ENCODE data around the gene PLEKHA1.

PLEKHA1 gene

DNA sequence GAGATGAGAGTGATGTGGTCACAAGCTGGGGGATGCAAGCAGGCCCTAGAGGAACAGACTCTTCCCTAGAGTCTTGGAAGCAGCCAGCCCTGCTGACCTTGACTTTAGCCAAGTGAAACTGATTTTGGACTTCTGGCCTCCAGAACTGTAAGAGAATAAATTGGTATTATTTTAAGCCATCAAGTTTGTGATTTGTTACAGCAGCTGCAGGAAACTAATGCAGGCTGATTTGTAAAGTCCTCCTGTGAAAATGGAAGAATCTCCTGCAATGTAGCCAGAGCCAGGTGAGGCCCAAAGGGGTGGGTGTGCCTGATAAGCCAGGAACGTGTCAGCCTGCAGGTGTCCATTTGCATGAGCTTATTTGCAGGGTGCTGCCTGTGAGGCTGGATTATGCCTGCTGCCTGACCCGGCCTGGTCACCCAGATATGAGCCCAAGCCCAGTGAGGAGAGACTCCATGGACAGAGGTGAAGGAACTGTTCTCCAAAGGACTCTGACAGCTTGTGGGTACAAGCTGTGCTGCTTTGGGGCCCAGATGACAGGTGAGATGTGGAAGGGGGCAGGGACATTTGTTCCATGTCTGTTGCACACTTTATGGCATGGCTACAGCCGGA is 24.6 kb upstream of the PLEKHA1 start:
- POLR2A ChIA-PET = no interaction called here
- no peak overlapping the region for H3K4me3 ChIP-seq (ENCODE audit: low read depth, low read length)
- CTCF ChIA-PET = interaction anchor here (1.5 kb wide), 1 partner anchor 12 kb away, joined by 3 read pairs; no protein-coding TSS in a partner anchor
- TF ChIP-seq, protein P1, sequence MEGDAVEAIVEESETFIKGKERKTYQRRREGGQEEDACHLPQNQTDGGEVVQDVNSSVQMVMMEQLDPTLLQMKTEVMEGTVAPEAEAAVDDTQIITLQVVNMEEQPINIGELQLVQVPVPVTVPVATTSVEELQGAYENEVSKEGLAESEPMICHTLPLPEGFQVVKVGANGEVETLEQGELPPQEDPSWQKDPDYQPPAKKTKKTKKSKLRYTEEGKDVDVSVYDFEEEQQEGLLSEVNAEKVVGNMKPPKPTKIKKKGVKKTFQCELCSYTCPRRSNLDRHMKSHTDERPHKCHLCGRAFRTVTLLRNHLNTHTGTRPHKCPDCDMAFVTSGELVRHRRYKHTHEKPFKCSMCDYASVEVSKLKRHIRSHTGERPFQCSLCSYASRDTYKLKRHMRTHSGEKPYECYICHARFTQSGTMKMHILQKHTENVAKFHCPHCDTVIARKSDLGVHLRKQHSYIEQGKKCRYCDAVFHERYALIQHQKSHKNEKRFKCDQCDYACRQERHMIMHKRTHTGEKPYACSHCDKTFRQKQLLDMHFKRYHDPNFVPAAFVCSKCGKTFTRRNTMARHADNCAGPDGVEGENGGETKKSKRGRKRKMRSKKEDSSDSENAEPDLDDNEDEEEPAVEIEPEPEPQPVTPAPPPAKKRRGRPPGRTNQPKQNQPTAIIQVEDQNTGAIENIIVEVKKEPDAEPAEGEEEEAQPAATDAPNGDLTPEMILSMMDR (IDR thresholded peaks at IDR 0.05; ENCODE audit: insufficient read depth, low read length, missing control alignments) = no peak
- DNase-seq (ENCODE audit: low read depth, low spot score) = no peak

DNA sequence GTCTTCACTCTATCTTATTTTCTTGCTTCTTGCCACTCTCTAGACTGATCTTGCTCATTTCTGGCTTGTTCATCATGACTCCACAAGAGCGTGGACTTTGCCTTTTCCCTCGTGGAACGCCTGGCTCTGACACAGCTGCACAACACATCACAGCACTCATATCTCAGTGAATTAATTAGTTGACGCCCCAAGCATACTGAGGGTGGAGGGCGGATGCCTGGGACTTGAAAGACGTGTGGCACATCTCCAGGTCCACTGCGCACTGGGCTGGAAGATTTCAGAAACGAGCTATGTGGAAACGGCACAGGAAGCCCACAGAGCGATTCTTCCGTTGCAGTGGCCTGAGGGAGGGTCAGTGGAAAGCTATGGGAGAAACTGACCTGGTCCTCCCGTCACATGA is 23.6 kb upstream of the PLEKHA1 start:
- H3K4me3 ChIP-seq (ENCODE audit: low read depth, low read length) = no peak overlapping the region
- no peak for DNase-seq (ENCODE audit: low read depth, low spot score)
- ChIA-PET CTCF (interaction anchor here (0.8 to 2.6 kb wide), 3 partner anchors 8 to 215 kb away, joined by 3 to 12 read pairs (median 3); no protein-coding TSS in a partner anchor), POLR2A (no interaction called here)
- TF ChIP-seq, protein P1 (IDR thresholded peaks at IDR 0.05; ENCODE audit: insufficient read depth, low read length, missing control alignments) = no peak

DNA sequence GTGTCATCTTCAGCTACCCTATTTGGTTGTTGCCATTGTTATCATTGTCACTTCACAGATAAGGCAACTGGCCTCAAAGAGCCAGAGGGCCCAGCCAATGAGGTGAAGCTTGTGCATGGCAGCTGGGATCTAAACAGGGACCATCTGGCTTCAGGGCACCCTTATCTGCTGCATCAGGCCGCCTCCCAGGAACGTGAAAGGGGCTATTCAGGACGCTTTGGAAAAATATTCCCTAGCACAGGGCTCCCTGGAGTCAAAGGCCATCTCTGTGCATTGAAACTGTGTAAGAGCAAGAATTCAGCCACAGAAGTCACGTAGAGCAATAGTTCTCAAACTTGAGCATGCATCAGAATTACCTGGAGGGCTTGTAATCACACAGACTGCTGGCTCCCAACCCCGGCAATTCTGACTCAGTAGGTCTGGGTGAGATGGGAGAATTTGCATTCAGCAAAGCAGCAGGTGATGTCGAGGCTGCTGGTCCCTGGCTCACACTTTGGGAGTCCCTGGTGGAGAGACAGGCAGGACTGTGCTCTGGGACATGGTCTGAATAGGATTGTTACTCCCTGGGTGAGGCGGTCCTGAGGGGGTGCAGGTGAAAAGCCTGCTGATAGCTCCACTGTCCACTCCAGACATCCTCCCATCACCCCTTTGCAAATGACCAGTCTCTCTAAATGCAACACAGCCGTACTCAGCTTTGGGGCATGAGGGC is 21.5 kb upstream of the PLEKHA1 start:
- CTCF ChIA-PET = interaction anchor here (0.7 to 2.6 kb wide), 7 partner anchors 9 to 213 kb away, joined by 3 to 12 read pairs (median 5); no protein-coding TSS in a partner anchor

DNA sequence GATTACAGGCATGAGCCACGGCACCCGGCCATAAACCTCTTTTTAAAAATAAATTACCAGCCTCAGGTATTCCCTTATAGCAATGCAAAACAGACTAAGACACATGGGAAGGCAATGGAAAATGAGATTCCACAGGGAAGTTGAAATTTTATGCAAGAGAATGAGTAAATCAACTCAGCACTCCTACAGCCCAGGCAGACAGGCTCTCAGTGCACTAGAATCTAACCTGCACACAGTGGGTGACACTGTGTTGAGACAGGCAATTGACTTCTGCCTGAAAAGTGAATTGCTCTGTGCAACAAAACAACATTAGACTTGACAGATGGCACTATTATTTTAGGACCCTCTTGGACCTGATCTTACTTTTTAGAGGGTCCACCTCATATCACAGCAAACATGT is 20.1 kb upstream of the PLEKHA1 start:
- DNase-seq (ENCODE audit: low read depth, low spot score) = no peak
- ChIA-PET POLR2A (no interaction called here), CTCF (interaction anchor here (0.6 to 1.3 kb wide), 2 partner anchors 11 to 12 kb away, joined by 3 to 5 read pairs; no protein-coding TSS in a partner anchor)
- H3K4me3 ChIP-seq (ENCODE audit: low read depth, low read length) = no peak overlapping the region
- TF ChIP-seq, protein P1 (IDR thresholded peaks at IDR 0.05; ENCODE audit: insufficient read depth, low read length, missing control alignments) = no peak

More for the DNA sequence above, 21.5 kb upstream of the PLEKHA1 start:
- DNase-seq (ENCODE audit: low read depth, low spot score) = no peak
- H3K4me3 ChIP-seq (ENCODE audit: low read depth, low read length) = no peak overlapping the region
- TF ChIP-seq, protein P1 (IDR thresholded peaks at IDR 0.05; ENCODE audit: insufficient read depth, low read length, missing control alignments) = no peak
- POLR2A ChIA-PET = no interaction called here

DNA sequence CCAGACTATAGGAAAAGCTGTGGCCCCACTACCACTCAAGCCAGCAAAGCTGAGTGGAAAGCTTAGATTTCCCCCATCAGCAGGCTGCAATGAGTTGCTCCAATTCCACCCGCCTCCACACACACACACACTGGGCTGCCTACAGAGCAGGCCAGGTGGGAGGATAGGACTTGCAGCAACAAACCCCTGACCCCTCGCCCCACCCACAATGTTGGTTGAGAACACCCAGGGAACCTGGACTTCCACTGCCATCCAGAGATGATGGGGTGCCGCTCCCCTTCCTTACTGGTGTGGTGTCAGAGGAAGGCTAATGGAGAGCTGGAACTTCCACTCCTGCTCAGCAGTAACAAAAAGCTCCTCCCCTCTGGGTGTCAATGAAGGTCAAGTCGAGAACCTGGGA is 16.8 kb upstream of the PLEKHA1 start:
- CTCF ChIA-PET = interaction anchor here (0.8 to 4.8 kb wide), 3 partner anchors 11 to 77 kb away, joined by 3 to 20 read pairs (median 3); no protein-coding TSS in a partner anchor

More for the DNA sequence above, 16.8 kb upstream of the PLEKHA1 start:
- no peak overlapping the region for H3K4me3 ChIP-seq (ENCODE audit: low read depth, low read length)
- TF ChIP-seq, protein P1 (IDR thresholded peaks at IDR 0.05; ENCODE audit: insufficient read depth, low read length, missing control alignments) = no peak
- no peak for DNase-seq (ENCODE audit: low read depth, low spot score)
- POLR2A ChIA-PET = no interaction called here
